Lower lobe of right lung (tissue), 2 donors: ENCODE results near the gene SOX10. TPM values are rescaled to one million over a fixed set of nuclear protein-coding genes. Genes with fewer than 3 reads are reported as not detected.

Experiments used
- ATAC-seq, 2 donors: fragments of 200-7000 bp; cut with Tn5 transposase; one replicate each; pipeline ENCODE4 v1.9.1; 2020 to 2022; ENCODE audit warnings: mild to moderate bottlenecking in 2 of 2, moderate library complexity in 2 of 2
- DNase-seq: peaks from one replicate; pipeline ENCODE4 v3.0.0-alpha.2; 2020
- H3K27ac ChIP-seq: fragments of 200-600 bp; one replicate; pipeline ENCODE4 v1.8.0; 2022
- H3K27me3 ChIP-seq: fragments of 200-600 bp; one replicate; pipeline ENCODE4 v1.8.0; 2022; ENCODE audit warnings: low read depth
- H3K36me3 ChIP-seq: fragments of 200-600 bp; one replicate; pipeline ENCODE4 v1.8.0; 2022; ENCODE audit warnings: mild to moderate bottlenecking
- H3K4me1 ChIP-seq: fragments of 200-600 bp; one replicate; pipeline ENCODE4 v1.8.0; 2022
- H3K4me3 ChIP-seq: fragments of 200-600 bp; one replicate; pipeline ENCODE4 v1.8.0; 2022; ENCODE audit warnings: mild to moderate bottlenecking
- H3K9me3 ChIP-seq: fragments of 200-600 bp; one replicate; pipeline ENCODE4 v1.8.0; 2022
- intact Hi-C: fragments of 100-400 bp; cut with DNase I; formaldehyde crosslinking; loops from one replicate; pipeline ENCODE4 v1.11.0; 2022
- total RNA-seq: library from RNA; stranded (reverse); fragmentation: NEBNext Ultra II Directional; extraction: Animal tissue kit (Norgen Biotek cat#: 25700); gene quantifications from one replicate; pipeline ENCODE4 v1.2.1, GENCODE V29; 2021
- TF ChIP-seq, protein P1 (sequence below): fragments of 200-600 bp; IDR thresholded peaks from one replicate; pipeline ENCODE4 v1.8.0; 2022; ENCODE audit warnings: antibody characterized with exemption, mild to moderate bottlenecking
- donor health status: DM: no; HTN: yes; CAD: no; lungs with severe emphysema.

Gene SOX10
- total RNA-seq, 1 donor from 2014 or later = not detected

DNA sequence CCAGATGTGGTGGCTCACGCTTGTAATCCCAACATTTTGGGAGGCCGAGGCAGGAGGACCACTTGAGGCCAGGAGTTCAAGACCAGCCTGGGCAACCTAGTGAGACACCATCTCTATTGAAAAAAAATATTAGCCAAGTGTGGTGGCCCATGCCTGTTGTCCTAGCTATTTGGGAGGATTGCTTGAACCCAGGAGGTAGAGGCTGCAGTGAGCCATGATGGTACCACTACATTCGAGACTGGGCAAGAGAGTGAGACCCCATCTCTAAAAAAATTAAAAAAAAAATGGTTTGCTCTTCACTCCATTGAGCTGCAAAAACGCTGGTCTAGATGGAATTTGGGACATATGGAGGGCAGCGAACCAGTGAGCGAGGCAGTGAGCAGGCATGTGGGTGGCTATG, 21.6 kb upstream of the SOX10 start:
- H3K27ac ChIP-seq = no peak overlapping the region
- H3K27me3 ChIP-seq = no peaks in the 10 kb centered on the region
- no peak for DNase-seq
- H3K4me3 ChIP-seq = no peak overlapping the region
- H3K9me3 ChIP-seq = no peaks in the 10 kb centered on the region
- intact Hi-C loops = no loop called here
- H3K36me3 ChIP-seq = no peaks in the 10 kb centered on the region
- ATAC-seq = no peak
- H3K4me1 ChIP-seq = no peaks in the 10 kb centered on the region
- TF ChIP-seq, protein P1, sequence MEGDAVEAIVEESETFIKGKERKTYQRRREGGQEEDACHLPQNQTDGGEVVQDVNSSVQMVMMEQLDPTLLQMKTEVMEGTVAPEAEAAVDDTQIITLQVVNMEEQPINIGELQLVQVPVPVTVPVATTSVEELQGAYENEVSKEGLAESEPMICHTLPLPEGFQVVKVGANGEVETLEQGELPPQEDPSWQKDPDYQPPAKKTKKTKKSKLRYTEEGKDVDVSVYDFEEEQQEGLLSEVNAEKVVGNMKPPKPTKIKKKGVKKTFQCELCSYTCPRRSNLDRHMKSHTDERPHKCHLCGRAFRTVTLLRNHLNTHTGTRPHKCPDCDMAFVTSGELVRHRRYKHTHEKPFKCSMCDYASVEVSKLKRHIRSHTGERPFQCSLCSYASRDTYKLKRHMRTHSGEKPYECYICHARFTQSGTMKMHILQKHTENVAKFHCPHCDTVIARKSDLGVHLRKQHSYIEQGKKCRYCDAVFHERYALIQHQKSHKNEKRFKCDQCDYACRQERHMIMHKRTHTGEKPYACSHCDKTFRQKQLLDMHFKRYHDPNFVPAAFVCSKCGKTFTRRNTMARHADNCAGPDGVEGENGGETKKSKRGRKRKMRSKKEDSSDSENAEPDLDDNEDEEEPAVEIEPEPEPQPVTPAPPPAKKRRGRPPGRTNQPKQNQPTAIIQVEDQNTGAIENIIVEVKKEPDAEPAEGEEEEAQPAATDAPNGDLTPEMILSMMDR = no peak

DNA sequence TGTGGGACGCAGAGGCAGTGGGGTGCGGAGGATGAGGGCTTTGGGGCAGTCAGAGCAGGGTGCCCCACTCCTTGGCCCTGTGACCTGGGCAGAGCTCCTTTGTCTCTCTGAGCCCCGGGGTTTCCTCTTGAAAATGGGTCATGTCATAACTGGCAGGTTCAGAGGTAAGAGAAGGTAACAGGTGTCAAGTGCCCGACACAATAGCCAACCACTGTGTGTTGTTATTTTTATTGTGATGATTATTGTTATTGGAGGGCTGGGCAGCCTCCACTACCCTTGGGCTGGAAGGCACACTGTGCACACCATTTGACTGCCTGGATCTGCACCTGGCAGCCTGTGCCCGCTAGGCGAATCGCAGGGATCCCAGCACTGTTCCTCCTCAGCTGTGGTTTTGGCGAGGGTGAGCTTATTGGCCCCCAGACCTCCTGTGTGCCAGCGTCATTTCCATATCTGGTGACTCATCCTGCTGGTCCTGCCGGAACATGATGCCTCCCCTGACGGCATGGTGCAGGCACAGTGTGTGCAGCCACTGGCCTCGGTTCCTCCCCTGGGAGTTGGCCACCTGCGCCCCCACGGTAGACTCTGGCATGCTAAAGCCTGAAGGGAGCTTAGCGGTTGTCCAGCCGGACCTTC, 15.4 kb upstream of the SOX10 start:
- H3K27ac ChIP-seq = no peak overlapping the region
- intact Hi-C loops = no loop called here
- peaks cover 10% of the 10 kb centered on the region for H3K4me1 ChIP-seq
- DNase-seq (no peak), ATAC-seq (no peak)
- no peaks in the 10 kb centered on the region for H3K36me3 ChIP-seq
- no peak overlapping the region for H3K4me3 ChIP-seq
- H3K27me3 ChIP-seq = no peaks in the 10 kb centered on the region
- TF ChIP-seq, protein P1 = no peak
- H3K9me3 ChIP-seq = no peaks in the 10 kb centered on the region

DNA sequence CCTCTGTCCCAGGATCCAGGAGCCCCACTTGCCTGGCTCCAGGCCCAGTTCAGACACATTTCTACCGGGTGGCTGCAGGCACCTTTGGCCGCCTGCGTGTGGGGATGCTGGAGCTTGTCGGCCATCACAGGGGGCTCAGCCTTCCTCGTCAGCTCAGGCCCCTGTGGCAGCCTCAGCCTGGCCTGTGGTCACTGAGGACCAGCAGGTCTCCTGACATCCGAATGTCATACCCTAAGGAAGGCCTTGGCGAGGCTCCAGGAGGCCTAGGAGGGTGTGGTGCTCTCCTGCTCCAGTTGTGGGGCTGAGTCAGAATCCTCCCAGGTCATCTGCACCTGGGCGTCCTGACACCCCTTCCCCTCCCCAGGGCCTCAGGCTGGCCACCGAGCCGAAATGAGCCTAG, 14.9 kb upstream of the SOX10 start:
- no peak for ATAC-seq
- H3K27ac ChIP-seq = no peak overlapping the region
- TF ChIP-seq, protein P1 = no peak
- H3K9me3 ChIP-seq = no peaks in the 10 kb centered on the region
- H3K36me3 ChIP-seq = no peaks in the 10 kb centered on the region
- H3K4me1 ChIP-seq = peaks cover 10% of the 10 kb centered on the region
- intact Hi-C loops = no loop called here
- no peak overlapping the region for H3K4me3 ChIP-seq
- DNase-seq = no peak
- no peaks in the 10 kb centered on the region for H3K27me3 ChIP-seq

DNA sequence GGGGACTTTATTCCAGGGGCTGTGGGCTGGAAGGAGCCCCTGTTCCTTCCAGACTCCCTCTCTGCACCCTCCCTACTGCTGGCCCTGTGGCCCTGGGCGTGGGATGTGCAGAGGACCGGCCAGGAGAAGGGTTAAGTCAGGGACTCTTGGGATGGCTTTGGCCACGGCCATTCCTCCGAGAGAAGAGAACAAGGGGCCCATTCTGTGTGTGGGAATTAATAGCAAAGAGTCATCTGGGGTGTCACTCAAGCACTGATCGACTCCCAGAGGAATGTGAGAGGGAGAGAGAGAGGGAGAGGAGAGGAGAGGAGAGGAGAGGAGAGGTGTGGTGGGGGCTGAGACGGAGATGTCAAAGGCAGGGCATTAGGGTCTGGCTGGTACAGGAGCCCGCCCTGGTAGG, 14.2 kb upstream of the SOX10 start:
- H3K4me1 ChIP-seq = peaks cover 10% of the 10 kb centered on the region
- no peak overlapping the region for H3K4me3 ChIP-seq
- H3K9me3 ChIP-seq = no peaks in the 10 kb centered on the region
- no peaks in the 10 kb centered on the region for H3K27me3 ChIP-seq
- no peaks in the 10 kb centered on the region for H3K36me3 ChIP-seq
- intact Hi-C loops = no loop called here
- no peak for ATAC-seq
- TF ChIP-seq, protein P1 = no peak
- no peak overlapping the region for H3K27ac ChIP-seq
- no peak for DNase-seq

DNA sequence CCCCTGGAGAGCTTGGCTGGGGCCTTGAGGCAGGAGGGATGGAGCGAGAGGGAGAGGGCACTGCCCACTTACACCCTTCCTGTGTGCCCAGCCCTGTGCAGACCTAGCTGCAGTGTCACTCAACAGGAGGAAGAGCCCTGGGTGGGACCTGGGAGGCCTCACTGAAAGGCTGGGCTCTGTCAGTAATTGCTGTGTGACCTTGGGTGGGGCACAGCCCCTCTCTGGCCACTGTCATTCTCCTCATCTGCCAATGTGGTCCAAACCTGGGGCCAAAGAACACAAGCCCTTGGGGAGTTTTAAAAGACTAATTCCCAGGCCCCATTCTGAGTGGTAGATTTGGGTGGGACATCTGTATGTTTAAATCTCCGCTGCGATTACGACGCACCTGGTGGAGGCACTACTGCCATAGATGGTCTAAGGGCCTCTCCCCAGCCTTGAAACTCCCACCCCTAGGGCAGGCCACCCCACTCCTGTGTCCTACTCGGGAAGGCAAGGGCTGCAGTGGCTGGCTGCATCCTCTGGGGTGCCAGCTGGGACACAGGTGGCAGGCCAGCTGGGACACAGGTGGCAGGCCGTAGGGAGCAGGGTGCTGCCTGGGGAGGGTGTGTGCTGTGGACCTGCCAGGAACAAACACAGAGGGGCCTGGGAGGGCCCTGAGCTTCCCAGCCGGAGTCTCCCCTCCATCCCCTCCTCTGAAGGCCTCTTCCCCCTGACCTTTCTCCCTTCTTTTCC, 12.3 kb upstream of the SOX10 start:
- DNase-seq = no peak
- TF ChIP-seq, protein P1 = no peak
- no peak for ATAC-seq
- Histone ChIP-seq H3K27ac (no peak overlapping the region), H3K9me3 (no peaks in the 10 kb centered on the region), H3K27me3 (no peaks in the 10 kb centered on the region), H3K36me3 (no peaks in the 10 kb centered on the region), H3K4me1 (peaks cover 10% of the 10 kb centered on the region), H3K4me3 (no peak overlapping the region)
- intact Hi-C loops = no loop called here
